Tibial artery (tissue), 4 donors: ENCODE results near the gene TSPAN4.

Source experiments
- DNase-seq, 2 donors: peaks; one replicate each; pipeline ENCODE4 v3.0.0-alpha.2; 2019
- H3K27ac ChIP-seq, 2 donors: fragments of 200-600 bp; sonication (generic) in 1 of 2; 1 replicate in 1 of 2; 2 replicates in 1 of 2; pipeline ENCODE4 v1.5.1; 2018 to 2019; ENCODE audit warnings: mild to moderate bottlenecking in 1 of 2
- H3K27me3 ChIP-seq, 2 donors: fragments of 200-600 bp; sonication (generic) in 1 of 2; one replicate each; pipeline versions ENCODE4 v1.5.1 to v1.6.0; 2016 to 2019
- H3K36me3 ChIP-seq, 3 donors: fragments of 200-600 bp; sonication (generic) in 2 of 3; one replicate each; pipeline ENCODE4 v1.5.1; 2016 to 2019; ENCODE audit warnings: mild to moderate bottlenecking in 2 of 3
- H3K4me1 ChIP-seq, 4 donors: fragments of 200-600 bp; sonication (generic) in 2 of 4; 1 replicate in 3 of 4; 2 replicates in 1 of 4; pipeline ENCODE4 v1.5.1; 2016 to 2019
- H3K4me3 ChIP-seq, 2 donors: fragments of 200-600 bp; sonication (generic) in 1 of 2; 1 replicate in 1 of 2; 2 replicates in 1 of 2; pipeline ENCODE4 v1.5.1; 2018 to 2019; ENCODE audit warnings: mild to moderate bottlenecking in 2 of 2
- H3K9me3 ChIP-seq, 3 donors: fragments of 200-600 bp; sonication (generic) in 1 of 3; one replicate each; pipeline ENCODE4 v1.5.1; 2016 to 2019
- intact Hi-C: fragments of 100-400 bp; cut with DNase I; formaldehyde crosslinking; loops from one replicate; pipeline ENCODE4 v1.15.0; 2023; ENCODE audit warnings: low total_unique reads
- TF ChIP-seq, protein P1 (sequence below), 2 experiments: fragments of 200-600 bp in 1 of 2; fragments of 450-650 bp in 1 of 2; IDR thresholded peaks; one replicate each; pipeline ENCODE4 v1.5.1; 2017 to 2019; ENCODE audit warnings: antibody characterized with exemption in 2 of 2, mild to moderate bottlenecking in 1 of 2, moderate library complexity in 1 of 2

Gene TSPAN4

DNA sequence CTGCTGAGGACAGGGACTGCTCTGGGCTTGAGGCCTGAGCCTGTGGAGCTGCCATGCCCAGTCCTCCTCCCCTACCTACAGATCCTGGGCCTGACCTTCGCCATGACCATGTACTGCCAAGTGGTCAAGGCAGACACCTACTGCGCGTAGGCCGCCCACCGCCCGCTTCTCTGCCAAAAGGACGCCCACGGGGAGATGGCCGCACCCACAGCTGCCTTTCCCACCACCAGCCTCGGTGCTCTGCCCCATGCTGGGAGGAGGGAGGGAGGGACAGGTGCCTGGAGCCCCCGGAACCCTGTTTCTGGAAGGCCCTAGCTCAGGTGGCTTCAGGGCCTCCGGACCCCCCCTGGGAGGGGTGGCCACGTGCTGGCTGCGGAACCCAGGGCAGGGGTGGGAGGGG lies 23.8 kb downstream of the TSPAN4 start:
- DNase-seq: no peak
- TF ChIP-seq, protein P1, sequence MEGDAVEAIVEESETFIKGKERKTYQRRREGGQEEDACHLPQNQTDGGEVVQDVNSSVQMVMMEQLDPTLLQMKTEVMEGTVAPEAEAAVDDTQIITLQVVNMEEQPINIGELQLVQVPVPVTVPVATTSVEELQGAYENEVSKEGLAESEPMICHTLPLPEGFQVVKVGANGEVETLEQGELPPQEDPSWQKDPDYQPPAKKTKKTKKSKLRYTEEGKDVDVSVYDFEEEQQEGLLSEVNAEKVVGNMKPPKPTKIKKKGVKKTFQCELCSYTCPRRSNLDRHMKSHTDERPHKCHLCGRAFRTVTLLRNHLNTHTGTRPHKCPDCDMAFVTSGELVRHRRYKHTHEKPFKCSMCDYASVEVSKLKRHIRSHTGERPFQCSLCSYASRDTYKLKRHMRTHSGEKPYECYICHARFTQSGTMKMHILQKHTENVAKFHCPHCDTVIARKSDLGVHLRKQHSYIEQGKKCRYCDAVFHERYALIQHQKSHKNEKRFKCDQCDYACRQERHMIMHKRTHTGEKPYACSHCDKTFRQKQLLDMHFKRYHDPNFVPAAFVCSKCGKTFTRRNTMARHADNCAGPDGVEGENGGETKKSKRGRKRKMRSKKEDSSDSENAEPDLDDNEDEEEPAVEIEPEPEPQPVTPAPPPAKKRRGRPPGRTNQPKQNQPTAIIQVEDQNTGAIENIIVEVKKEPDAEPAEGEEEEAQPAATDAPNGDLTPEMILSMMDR (IDR thresholded peaks at IDR 0.05): no peak
- Histone ChIP-seq H3K4me3 (no peak overlapping the region), H3K4me1 (peaks cover 0 to 12% (median 0%) of the 10 kb centered on the region in 4 donors), H3K36me3 (peaks cover 0 to 81% (median 40%) of the 10 kb centered on the region in 3 donors), H3K27me3 (no peaks in the 10 kb centered on the region), H3K27ac (no peak overlapping the region), H3K9me3 (no peaks in the 10 kb centered on the region)
- intact Hi-C loops: no loop called here

DNA sequence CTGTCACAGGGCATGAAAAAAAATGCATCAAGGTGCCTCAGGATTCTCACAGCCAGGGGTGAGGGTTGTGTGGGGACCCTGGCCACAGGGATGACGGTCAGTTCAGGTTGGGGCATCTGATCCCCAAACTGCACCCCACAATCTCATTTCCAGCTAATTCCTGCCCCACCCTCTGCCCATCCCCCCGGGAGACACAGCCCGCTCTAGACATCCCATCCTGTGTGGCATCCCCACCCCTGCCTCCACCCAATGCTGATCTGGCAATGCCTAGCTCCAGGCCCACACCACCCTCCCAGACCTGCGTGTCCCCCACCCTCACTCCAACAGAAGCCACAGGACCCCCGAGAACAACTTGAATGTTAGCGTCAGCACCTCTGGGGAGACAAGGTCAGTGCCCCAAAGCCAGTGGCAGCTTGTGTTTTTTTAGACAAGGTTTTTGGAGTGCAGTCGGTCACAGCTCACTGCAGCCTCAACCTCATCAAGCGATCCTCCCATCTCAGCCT lies 25.3 kb downstream of the TSPAN4 start:
- Histone ChIP-seq H3K9me3 (no peaks in the 10 kb centered on the region), H3K4me3 (no peak overlapping the region), H3K27ac (no peak overlapping the region), H3K36me3 (peaks cover 0 to 79% (median 35%) of the 10 kb centered on the region in 3 donors), H3K27me3 (no peaks in the 10 kb centered on the region), H3K4me1 (no peaks in the 10 kb centered on the region)
- intact Hi-C loops: no loop called here
- TF ChIP-seq, protein P1 (IDR thresholded peaks at IDR 0.05): no peak
- DNase-seq: no peak

DNA sequence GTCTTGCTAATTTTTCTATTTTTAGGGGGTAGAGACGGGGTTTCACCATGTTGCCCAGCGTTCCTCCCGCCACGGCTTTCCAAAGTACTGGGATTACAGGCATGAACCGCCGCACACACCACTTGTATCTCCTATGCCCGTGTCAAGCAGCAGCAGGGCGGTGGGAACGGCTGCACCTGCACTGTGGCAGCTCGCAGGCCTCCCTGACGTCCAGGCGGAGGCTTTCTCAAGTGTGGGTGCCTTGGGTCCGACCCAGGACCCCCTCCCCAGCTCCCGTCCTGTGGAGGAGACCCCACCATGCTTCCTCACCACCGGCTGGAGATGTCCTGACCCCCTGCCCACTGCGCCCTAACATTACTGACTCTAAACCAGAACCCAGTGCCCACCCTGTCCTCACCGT lies 25.7 kb downstream of the TSPAN4 start:
- Histone ChIP-seq H3K4me3 (no peak overlapping the region), H3K27ac (no peak overlapping the region), H3K4me1 (no peaks in the 10 kb centered on the region), H3K27me3 (no peaks in the 10 kb centered on the region), H3K36me3 (peaks cover 0 to 75% (median 32%) of the 10 kb centered on the region in 3 donors), H3K9me3 (no peaks in the 10 kb centered on the region)
- intact Hi-C loops: no loop called here
- no peak for DNase-seq
- TF ChIP-seq, protein P1 (IDR thresholded peaks at IDR 0.05): no peak

DNA sequence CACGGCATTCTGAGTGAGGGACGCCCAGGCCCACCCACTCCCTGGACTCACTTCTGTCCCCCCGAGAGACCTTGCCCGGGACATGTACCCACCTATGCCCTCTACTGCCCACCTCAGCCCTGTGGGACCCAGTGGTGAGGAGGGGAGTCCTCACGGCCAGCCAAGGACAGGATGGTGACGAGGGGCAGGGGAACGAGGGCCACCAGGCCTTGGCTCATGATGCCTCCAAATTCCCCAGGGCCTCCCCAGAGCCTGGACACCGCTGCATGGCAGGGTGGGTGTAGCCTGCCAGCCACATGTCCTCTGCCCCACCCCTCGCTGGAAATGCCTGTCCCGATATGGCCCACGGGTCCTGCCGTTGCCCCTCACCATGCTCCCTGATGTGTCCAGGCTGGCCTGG lies 26.1 kb downstream of the TSPAN4 start:
- intact Hi-C loops: no loop called here
- TF ChIP-seq, protein P1 (IDR thresholded peaks at IDR 0.05): no peak
- Histone ChIP-seq H3K36me3 (peaks cover 0 to 71% (median 28%) of the 10 kb centered on the region in 3 donors), H3K4me1 (no peaks in the 10 kb centered on the region), H3K27ac (no peak overlapping the region), H3K4me3 (no peak overlapping the region), H3K27me3 (no peaks in the 10 kb centered on the region), H3K9me3 (no peaks in the 10 kb centered on the region)
- DNase-seq: no peak

DNA sequence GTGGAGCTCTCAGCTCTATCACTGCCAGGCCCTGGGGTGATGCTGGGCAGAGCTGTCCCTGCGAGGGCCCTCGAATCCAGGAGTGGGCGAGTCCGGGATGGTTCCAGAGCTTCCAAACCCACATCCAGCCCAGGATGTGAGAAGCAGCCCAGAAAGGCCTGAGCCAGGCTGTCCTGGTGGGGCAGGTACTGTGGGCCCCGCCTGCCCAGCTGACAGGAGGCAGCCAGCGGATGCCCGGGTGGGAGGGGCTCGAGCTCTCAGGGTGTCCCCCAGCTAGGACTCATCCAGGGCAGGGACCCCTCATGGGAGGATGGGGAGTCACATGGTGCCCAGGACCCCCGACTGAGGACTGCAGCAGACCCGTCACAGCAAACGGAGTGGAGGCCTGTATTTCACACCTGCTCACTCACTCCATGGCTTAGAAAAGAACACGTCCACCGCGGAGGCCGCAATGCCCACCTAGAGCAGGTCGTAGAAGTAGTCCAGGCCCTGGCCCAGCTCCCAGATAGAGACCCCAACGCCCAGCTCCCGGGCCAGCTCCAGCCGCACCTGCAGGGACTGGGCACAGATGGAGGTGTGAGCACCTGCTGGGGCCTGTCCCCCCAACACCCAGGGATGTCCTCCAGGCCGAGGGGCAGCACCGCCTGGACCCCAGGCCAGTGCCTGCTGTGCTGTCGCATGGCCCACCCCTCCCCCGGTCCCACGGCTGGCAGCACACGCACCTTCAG lies 26.9 kb downstream of the TSPAN4 start:
- no peak for DNase-seq
- intact Hi-C loops: no loop called here
- Histone ChIP-seq H3K4me3 (no peak overlapping the region), H3K27ac (no peak overlapping the region), H3K27me3 (no peaks in the 10 kb centered on the region), H3K4me1 (no peaks in the 10 kb centered on the region), H3K36me3 (peaks cover 0 to 67% (median 24%) of the 10 kb centered on the region in 3 donors), H3K9me3 (no peaks in the 10 kb centered on the region)
- TF ChIP-seq, protein P1 (IDR thresholded peaks at IDR 0.05): no peak
